HepG2 (cell line): ENCODE results near the gene NR2F1. TPM values are rescaled to one million over a fixed set of nuclear protein-coding genes. Genes with fewer than 3 reads are reported as not detected.

Experiments used
- ATRX ChIP-seq: sonication (generic); formaldehyde crosslinking; IDR thresholded peaks from 2 replicates; pipeline ENCODE4 v1.4.0; 2020; ENCODE audit warnings: missing genetic modification reagents, borderline replicate concordance
- CEBPG ChIP-seq: IDR thresholded peaks from 2 replicates; pipeline ENCODE4 v1.6.1; 2016
- DNMT3B ChIP-seq: conservative IDR thresholded peaks from 2 replicates; pipeline ENCODE4 v1.6.1; 2016; ENCODE audit warnings: missing biosample characterization, control low read depth
- ELF1 ChIP-seq: sonication (generic); formaldehyde crosslinking; IDR thresholded peaks from 2 replicates; pipeline ENCODE4 v1.4.0; 2020; ENCODE audit warnings: missing genetic modification reagents
- GTF2F1 ChIP-seq: fragments of 150-350 bp; IDR thresholded peaks from 2 replicates; pipeline ENCODE4 v1.6.1; 2014; ENCODE audit warnings: low read length
- MTA1 ChIP-seq: sonication (generic); formaldehyde crosslinking; IDR thresholded peaks from 2 replicates; pipeline ENCODE4 v1.4.0; 2020; ENCODE audit warnings: missing genetic modification reagents, mild to moderate bottlenecking, borderline replicate concordance
- NCOA2 ChIP-seq: sonication (generic); formaldehyde crosslinking; IDR thresholded peaks from 2 replicates; pipeline ENCODE4 v1.8.0; 2022; ENCODE audit warnings: inconsistent platforms
- RNF2 ChIP-seq: fragments of 450-650 bp; conservative IDR thresholded peaks from 2 replicates; pipeline ENCODE4 v1.6.1; 2016; ENCODE audit warnings: low read depth
- ZNF256 ChIP-seq: sonication (generic); formaldehyde crosslinking; conservative IDR thresholded peaks from 2 replicates; pipeline ENCODE4 v1.4.0; 2020; ENCODE audit warnings: missing genetic modification reagents
- ZNF570 ChIP-seq: sonication (generic); formaldehyde crosslinking; IDR thresholded peaks from 2 replicates; pipeline ENCODE4 v1.4.0; 2020; ENCODE audit warnings: mild to moderate bottlenecking, missing genetic modification reagents, borderline replicate concordance
- polyA plus RNA-seq, 8 experiments: library from polyadenylated mRNA; depleted of rRNA in 3 of 8; stranded (reverse) in 7 of 8; unstranded in 1 of 8; fragments of >200 nt; fragmentation: Illumina TruSeq in 4 of 8; extraction: Trizol in 4 of 8; gene quantifications; 2 replicates each; pipeline versions ENCODE4 v1.2.1 to v1.2.3, GENCODE V29; 2011 to 2016; ENCODE audit warnings: low read depth in 4 of 8, missing spikeins in 1 of 8, mixed read lengths in 1 of 8; ENCODE audit not compliant: insufficient read depth in 1 of 8
- total RNA-seq, 5 experiments: library from RNA; depleted of rRNA; stranded (reverse); fragments of >200 nt; fragmentation: Illumina TruSeq; extraction: Trizol; gene quantifications; 2 replicates each; pipeline ENCODE4 v1.2.3, GENCODE V29; 2016; ENCODE audit warnings: low read depth in 1 of 5
- TF ChIP-seq, protein P1 (sequence below): sonication (generic); formaldehyde crosslinking; IDR thresholded peaks from 2 replicates; pipeline ENCODE4 v1.4.0; 2020; ENCODE audit warnings: mild to moderate bottlenecking, missing genetic modification reagents
- TF ChIP-seq, protein P2 (sequence below): sonication (generic); formaldehyde crosslinking; IDR thresholded peaks from 2 replicates; pipeline ENCODE4 v1.4.0; 2020; ENCODE audit warnings: mild to moderate bottlenecking, missing genetic modification reagents
- TF ChIP-seq, protein P3 (sequence below): sonication (generic); formaldehyde crosslinking; IDR thresholded peaks from 2 replicates; pipeline ENCODE4 v1.8.0; 2022; ENCODE audit warnings: mild to moderate bottlenecking, missing genetic modification reagents, moderate library complexity
- TF ChIP-seq, protein P4 (sequence below): sonication (generic); formaldehyde crosslinking; IDR thresholded peaks from 2 replicates; pipeline ENCODE4 v1.4.0; 2020; ENCODE audit warnings: mild to moderate bottlenecking, missing genetic modification reagents
- TF ChIP-seq, protein P5 (sequence below): sonication (generic); formaldehyde crosslinking; IDR thresholded peaks from 2 replicates; pipeline ENCODE4 v1.8.0; 2022; ENCODE audit warnings: low read depth, missing genetic modification reagents

Gene NR2F1
- total and polyA plus RNA-seq, 2 of the 13 experiments (the other 11 are each of a cell fraction or from before 2014, with no cell fraction given): 17.1 to 59.7 TPM

DNA sequence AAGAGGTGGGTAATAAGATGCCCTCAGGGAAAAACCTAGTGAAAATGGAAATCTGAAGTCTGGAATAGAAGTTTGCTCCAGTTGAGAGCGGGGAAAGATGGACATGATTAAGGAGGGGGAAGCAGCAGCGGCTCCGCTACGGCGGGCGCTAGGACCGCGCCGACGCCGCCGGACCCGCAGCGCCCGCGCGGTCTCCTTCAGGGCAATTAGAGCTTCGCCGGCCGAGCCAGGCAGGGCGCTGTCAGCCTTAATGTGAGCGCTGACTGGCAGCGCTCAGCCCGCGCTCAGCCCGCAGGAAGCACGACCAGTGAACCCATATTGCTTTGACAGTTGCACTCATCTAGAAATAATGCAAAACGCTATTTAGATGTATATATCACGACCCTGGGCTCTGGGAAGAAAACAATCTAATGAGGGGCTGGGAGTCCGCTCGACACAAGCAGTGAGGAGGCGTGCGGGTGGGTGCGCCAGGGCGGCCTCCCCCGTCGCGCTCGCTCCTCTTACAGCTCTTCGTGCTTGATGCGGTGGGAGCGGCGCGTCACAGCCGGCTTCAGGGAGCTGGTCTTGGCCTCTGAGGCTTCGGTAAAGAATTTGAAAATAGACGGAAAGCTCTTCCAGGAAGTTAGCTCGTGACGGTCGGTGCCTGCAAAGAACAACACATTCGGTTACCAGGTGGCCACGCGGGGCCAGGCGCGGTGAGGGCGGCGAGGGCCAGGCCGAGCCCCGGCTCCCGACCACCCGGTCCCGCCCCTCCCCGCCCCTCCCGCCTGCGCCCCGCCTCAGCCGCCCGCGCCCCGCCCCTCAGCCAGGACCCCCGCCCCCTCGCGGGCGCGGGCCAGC lies 37.7 kb downstream of the NR2F1 start (continued):
- TF ChIP-seq, protein P1, sequence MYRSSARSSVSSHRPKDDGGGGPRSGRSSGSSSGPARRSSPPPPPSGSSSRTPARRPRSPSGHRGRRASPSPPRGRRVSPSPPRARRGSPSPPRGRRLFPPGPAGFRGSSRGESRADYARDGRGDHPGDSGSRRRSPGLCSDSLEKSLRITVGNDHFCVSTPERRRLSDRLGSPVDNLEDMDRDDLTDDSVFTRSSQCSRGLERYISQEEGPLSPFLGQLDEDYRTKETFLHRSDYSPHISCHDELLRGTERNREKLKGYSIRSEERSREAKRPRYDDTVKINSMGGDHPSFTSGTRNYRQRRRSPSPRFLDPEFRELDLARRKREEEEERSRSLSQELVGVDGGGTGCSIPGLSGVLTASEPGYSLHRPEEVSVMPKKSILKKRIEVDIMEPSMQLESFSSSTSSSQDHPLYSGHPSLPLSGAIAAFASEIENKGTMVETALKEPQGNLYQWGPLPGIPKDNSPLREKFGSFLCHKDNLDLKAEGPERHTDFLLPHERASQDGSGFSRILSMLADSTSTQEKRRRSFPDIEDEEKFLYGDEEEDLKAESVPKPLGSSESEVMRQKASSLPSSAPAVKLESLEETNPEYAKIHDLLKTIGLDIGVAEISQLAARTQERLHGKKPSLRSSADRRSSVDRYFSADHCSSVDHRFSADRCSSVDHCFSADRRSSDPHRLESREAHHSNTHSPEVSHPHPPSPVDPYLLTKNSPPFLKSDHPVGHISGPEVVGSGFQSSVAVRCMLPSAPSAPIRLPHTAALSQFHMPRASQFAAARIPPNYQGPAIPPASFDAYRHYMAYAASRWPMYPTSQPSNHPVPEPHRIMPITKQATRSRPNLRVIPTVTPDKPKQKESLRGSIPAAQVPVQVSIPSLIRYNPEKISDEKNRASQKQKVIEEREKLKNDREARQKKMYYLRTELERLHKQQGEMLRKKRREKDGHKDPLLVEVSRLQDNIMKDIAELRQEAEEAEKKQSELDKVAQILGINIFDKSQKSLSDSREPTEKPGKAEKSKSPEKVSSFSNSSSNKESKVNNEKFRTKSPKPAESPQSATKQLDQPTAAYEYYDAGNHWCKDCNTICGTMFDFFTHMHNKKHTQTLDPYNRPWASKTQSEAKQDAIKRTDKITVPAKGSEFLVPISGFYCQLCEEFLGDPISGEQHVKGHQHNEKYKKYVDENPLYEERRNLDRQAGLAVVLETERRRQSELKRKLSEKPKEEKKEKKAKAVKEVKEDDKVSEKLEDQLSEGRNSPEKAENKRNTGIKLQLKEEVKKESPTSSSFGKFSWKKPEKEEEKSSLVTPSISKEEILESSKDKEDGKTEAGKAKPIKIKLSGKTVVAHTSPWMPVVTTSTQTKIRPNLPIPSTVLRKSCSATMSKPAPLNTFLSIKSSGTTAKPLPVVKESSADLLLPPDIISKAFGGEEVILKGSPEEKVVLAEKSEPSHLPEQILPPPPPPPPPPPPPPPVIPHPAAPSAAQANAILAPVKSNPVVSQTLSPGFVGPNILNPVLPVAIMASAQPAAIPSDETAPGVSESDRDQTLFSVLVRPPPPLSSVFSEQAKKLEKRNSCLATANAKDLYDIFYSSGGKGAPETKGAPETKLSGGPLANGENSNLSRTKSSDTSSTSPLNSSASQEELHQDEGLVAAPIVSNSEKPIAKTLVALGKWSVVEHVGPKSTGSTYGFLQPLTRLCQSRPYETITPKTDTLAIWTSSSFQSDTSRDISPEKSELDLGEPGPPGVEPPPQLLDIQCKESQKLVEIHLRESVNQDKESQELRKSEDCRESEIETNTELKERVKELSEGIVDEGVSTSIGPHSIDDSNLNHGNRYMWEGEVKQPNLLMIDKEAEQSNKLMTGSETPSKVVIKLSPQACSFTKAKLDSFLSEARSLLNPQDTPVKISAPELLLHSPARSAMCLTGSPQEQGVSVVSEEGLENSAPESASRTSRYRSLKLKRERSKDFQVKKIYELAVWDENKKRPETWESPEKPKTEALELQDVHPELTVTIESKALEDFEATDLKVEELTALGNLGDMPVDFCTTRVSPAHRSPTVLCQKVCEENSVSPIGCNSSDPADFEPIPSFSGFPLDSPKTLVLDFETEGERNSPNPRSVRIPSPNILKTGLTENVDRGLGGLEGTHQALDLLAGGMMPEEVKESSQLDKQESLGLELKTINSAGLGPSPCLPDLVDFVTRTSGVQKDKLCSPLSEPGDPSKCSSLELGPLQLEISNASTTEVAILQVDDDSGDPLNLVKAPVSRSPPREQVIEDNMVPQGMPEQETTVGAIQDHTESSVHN (CRISPR knock-in tag): no peak
- TF ChIP-seq CEBPG (CRISPR knock-in tag): no peak
- no peak for TF ChIP-seq RNF2
- TF ChIP-seq, protein P2, sequence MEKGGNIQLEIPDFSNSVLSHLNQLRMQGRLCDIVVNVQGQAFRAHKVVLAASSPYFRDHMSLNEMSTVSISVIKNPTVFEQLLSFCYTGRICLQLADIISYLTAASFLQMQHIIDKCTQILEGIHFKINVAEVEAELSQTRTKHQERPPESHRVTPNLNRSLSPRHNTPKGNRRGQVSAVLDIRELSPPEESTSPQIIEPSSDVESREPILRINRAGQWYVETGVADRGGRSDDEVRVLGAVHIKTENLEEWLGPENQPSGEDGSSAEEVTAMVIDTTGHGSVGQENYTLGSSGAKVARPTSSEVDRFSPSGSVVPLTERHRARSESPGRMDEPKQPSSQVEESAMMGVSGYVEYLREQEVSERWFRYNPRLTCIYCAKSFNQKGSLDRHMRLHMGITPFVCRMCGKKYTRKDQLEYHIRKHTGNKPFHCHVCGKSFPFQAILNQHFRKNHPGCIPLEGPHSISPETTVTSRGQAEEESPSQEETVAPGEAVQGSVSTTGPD (CRISPR knock-in tag): no peak
- TF ChIP-seq, protein P3, sequence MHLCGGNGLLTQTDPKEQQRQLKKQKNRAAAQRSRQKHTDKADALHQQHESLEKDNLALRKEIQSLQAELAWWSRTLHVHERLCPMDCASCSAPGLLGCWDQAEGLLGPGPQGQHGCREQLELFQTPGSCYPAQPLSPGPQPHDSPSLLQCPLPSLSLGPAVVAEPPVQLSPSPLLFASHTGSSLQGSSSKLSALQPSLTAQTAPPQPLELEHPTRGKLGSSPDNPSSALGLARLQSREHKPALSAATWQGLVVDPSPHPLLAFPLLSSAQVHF (CRISPR knock-in tag): no peak
- TF ChIP-seq DNMT3B (CRISPR knock-in tag): no peak
- TF ChIP-seq, protein P4, sequence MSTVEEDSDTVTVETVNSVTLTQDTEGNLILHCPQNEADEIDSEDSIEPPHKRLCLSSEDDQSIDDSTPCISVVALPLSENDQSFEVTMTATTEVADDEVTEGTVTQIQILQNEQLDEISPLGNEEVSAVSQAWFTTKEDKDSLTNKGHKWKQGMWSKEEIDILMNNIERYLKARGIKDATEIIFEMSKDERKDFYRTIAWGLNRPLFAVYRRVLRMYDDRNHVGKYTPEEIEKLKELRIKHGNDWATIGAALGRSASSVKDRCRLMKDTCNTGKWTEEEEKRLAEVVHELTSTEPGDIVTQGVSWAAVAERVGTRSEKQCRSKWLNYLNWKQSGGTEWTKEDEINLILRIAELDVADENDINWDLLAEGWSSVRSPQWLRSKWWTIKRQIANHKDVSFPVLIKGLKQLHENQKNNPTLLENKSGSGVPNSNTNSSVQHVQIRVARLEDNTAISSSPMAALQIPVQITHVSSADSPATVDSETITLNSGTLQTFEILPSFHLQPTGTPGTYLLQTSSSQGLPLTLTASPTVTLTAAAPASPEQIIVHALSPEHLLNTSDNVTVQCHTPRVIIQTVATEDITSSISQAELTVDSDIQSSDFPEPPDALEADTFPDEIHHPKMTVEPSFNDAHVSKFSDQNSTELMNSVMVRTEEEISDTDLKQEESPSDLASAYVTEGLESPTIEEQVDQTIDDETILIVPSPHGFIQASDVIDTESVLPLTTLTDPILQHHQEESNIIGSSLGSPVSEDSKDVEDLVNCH (CRISPR knock-in tag): no peak
- TF ChIP-seq ATRX (CRISPR knock-in tag): no peak
- TF ChIP-seq MTA1 (CRISPR knock-in tag): no peak
- TF ChIP-seq NCOA2 (CRISPR knock-in tag): no peak
- TF ChIP-seq, protein P5, sequence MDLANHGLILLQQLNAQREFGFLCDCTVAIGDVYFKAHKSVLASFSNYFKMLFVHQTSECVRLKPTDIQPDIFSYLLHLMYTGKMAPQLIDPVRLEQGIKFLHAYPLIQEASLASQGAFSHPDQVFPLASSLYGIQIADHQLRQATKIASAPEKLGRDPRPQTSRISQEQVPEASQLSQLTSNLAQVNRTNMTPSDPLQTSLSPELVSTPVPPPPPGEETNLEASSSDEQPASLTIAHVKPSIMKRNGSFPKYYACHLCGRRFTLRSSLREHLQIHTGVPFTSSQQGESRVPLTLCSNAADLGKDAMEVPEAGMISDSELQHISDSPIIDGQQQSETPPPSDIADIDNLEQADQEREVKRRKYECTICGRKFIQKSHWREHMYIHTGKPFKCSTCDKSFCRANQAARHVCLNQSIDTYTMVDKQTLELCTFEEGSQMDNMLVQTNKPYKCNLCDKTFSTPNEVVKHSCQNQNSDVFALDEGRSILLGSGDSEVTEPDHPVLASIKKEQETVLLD: no peak
- no peak for TF ChIP-seq ZNF570
- TF ChIP-seq ZNF256 (CRISPR knock-in tag): no peak
- no peak for TF ChIP-seq ELF1 (CRISPR knock-in tag)
- no peak for TF ChIP-seq GTF2F1
